Endodermal cell (in vitro differentiated cells): ENCODE data around the gene MCAM. TPM values are rescaled to one million over a fixed set of nuclear protein-coding genes. Genes with fewer than 3 reads are reported as not detected.

Source experiments
- DNase-seq: peaks from one replicate; pipeline ENCODE4 v3.0.0-alpha.2; 2017
- H3K27ac ChIP-seq: 2 replicates; pipeline ENCODE4 v1.5.1; 2013; ENCODE audit warnings: mild to moderate bottlenecking, low read depth, low read length, moderate library complexity
- H3K27me3 ChIP-seq: 2 replicates; pipeline ENCODE4 v1.6.1; 2013; ENCODE audit warnings: mild to moderate bottlenecking, low read length, moderate library complexity; ENCODE audit not compliant: insufficient read depth, control insufficient read depth, poor library complexity, severe bottlenecking
- H3K36me3 ChIP-seq: 2 replicates; pipeline ENCODE4 v1.7.0; 2013; ENCODE audit warnings: mild to moderate bottlenecking, low read length, moderate library complexity; ENCODE audit not compliant: control insufficient read depth, insufficient read depth
- H3K4me1 ChIP-seq: one replicate; pipeline ENCODE4 v1.7.0; 2013; ENCODE audit warnings: low read length; ENCODE audit not compliant: control insufficient read depth, insufficient read depth
- H3K4me3 ChIP-seq: 2 replicates; pipeline ENCODE4 v1.5.1; 2013; ENCODE audit warnings: mild to moderate bottlenecking, low read length, moderate library complexity
- H3K9ac ChIP-seq: 2 replicates; pipeline ENCODE4 v1.6.1; 2013; ENCODE audit warnings: mild to moderate bottlenecking, low read length, moderate library complexity; ENCODE audit not compliant: poor library complexity, severe bottlenecking; ENCODE audit errors: extremely low read depth
- H3K9me3 ChIP-seq: 2 replicates; pipeline ENCODE4 v1.6.1; 2013; ENCODE audit warnings: mild to moderate bottlenecking, low read length, moderate library complexity; ENCODE audit not compliant: control insufficient read depth
- H3K27ac Mint-ChIP-seq: 2 replicates; pipeline ENCODE4 v1.8.0; 2020; ENCODE audit warnings: mixed read lengths
- H3K27me3 Mint-ChIP-seq: 2 replicates; pipeline ENCODE4 v1.8.0; 2021; ENCODE audit warnings: mild to moderate bottlenecking, mixed read lengths; ENCODE audit not compliant: insufficient read depth
- H3K36me3 Mint-ChIP-seq: 2 replicates; pipeline ENCODE4 v1.8.0; 2020; ENCODE audit warnings: low read depth, mixed read lengths
- H3K4me1 Mint-ChIP-seq: 2 replicates; pipeline ENCODE4 v1.8.0; 2020; ENCODE audit warnings: mixed read lengths
- H3K4me3 Mint-ChIP-seq: 2 replicates; pipeline ENCODE4 v1.8.0; 2020; ENCODE audit warnings: mild to moderate bottlenecking, moderate library complexity, mixed read lengths
- H3K9me3 Mint-ChIP-seq: 2 replicates; pipeline ENCODE4 v1.8.0; 2020; ENCODE audit warnings: mild to moderate bottlenecking, mixed read lengths
- CTCF ChIP-seq: fragments of 200-600 bp; sonication (generic); conservative IDR thresholded peaks from 2 replicates; pipeline ENCODE4 v1.5.0; 2021; ENCODE audit warnings: antibody characterized with exemption, mild to moderate bottlenecking
- WGBS, 2 experiments: methylation state at CpG; one replicate each; pipeline versions ENCODE4 v1.1.5 to v1.1.7; 2013; ENCODE audit warnings: missing lambda C conversion rate in 2 of 2, mixed read lengths in 1 of 2; ENCODE audit not compliant: insufficient coverage in 1 of 2, insufficient read length in 1 of 2; 5-methylcytosine and 5-hydroxymethylcytosine counted together
- total RNA-seq, 2 donors: library from RNA; stranded (reverse); fragmentation: NEBNext Ultra II Directional in 1 of 2; extraction: Animal tissue kit (Norgen Biotek cat#: 25700) in 1 of 2; gene quantifications; 2 replicates in 1 of 2; 3 replicates in 1 of 2; pipeline ENCODE4 v1.2.1, GENCODE V29; 2021

MCAM gene
- total RNA-seq, 2 donors from 2014 or later = 21.9 to 28.3 TPM

DNA sequence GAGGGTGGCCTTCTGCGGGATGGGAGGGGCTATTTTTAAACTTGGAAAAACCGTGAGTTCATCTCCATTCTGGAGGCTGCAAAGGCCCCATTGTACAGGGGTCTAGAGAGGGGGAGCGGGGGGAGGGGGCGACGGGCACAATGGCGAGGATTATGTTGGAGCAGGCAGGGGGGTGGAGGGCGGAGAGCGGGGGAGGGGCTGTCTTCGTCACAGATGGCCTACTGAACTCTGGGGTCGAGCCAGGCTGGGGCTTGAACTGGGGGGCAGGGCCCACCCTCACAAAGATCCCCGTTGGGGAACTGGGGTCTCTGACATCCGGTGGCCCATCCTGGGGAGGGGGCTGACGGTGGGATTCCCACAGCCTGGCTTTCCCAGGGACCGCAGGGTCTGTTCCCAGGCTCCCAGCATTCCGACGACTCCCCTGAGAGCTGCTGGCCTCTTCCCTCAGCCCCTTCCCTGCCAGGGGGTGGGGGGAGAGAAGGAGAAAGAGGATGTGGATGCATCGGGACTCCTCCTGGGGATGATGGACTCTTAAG lies 3.4 kb upstream of the MCAM start:
- Histone ChIP-seq H3K27me3 (peaks cover 14% of the 10 kb centered on the region), H3K4me1 (peaks cover 21% of the 10 kb centered on the region), H3K36me3 (no peaks in the 10 kb centered on the region), H3K4me3 (no peak overlapping the region), H3K27ac (peak overlapping the region; percentile 85), H3K9me3 (no peaks in the 10 kb centered on the region), H3K9ac (no peak overlapping the region)
- peak overlapping the region; percentile 93 for H3K27ac Mint-ChIP-seq
- no peak for TF ChIP-seq CTCF
- H3K27me3 Mint-ChIP-seq = peaks cover 12% of the 10 kb centered on the region
- no peaks in the 10 kb centered on the region for H3K36me3 Mint-ChIP-seq
- peaks cover 38% of the 10 kb centered on the region for H3K4me1 Mint-ChIP-seq
- DNase-seq = peak; percentile 81
- peak overlapping the region; percentile 56 for H3K4me3 Mint-ChIP-seq
- 36 to 56% methylated on average over 2 to 17 of the region's 17 CpGs for WGBS, 2 experiments
- no peaks in the 10 kb centered on the region for H3K9me3 Mint-ChIP-seq

GRCh38 chr11:119319700-119320239 lies 2.8 kb upstream of the MCAM start:
- H3K36me3 Mint-ChIP-seq = peaks cover under 1% of the 10 kb centered on the region
- peaks cover 38% of the 10 kb centered on the region for H3K4me1 Mint-ChIP-seq
- H3K27me3 Mint-ChIP-seq = peaks cover 17% of the 10 kb centered on the region
- H3K9ac ChIP-seq = no peak overlapping the region
- H3K4me1 ChIP-seq = peaks cover 21% of the 10 kb centered on the region
- H3K4me3 Mint-ChIP-seq = peak overlapping the region; percentile 56
- no peak overlapping the region for H3K4me3 ChIP-seq
- WGBS, 2 experiments = 43 to 73% methylated on average over 3 to 11 of the region's 11 CpGs
- DNase-seq = peak; percentile 69
- no peak for TF ChIP-seq CTCF
- H3K9me3 ChIP-seq = no peaks in the 10 kb centered on the region
- peaks cover 16% of the 10 kb centered on the region for H3K27me3 ChIP-seq
- peak overlapping the region; percentile 93 for H3K27ac Mint-ChIP-seq
- H3K36me3 ChIP-seq = no peaks in the 10 kb centered on the region
- no peaks in the 10 kb centered on the region for H3K9me3 Mint-ChIP-seq
- no peak overlapping the region for H3K27ac ChIP-seq

GRCh38 chr11:119319136-119319699 lies 2.3 kb upstream of the MCAM start:
- no peak for DNase-seq
- H3K27ac Mint-ChIP-seq = peak overlapping the region; percentile 93
- H3K27ac ChIP-seq = no peak overlapping the region
- peaks cover 16% of the 10 kb centered on the region for H3K27me3 ChIP-seq
- no peak for TF ChIP-seq CTCF
- H3K4me3 Mint-ChIP-seq = peak overlapping the region; percentile 56
- peaks cover 21% of the 10 kb centered on the region for H3K4me1 ChIP-seq
- H3K4me3 ChIP-seq = no peak overlapping the region
- peaks cover 38% of the 10 kb centered on the region for H3K4me1 Mint-ChIP-seq
- no peaks in the 10 kb centered on the region for H3K9me3 Mint-ChIP-seq
- H3K27me3 Mint-ChIP-seq = peaks cover 21% of the 10 kb centered on the region
- H3K9me3 ChIP-seq = no peaks in the 10 kb centered on the region
- H3K9ac ChIP-seq = no peak overlapping the region
- no peaks in the 10 kb centered on the region for H3K36me3 ChIP-seq
- 78 to 92% methylated on average over 4 to 8 of the region's 8 CpGs for WGBS, 2 experiments
- peaks cover 6% of the 10 kb centered on the region for H3K36me3 Mint-ChIP-seq
